Inflammatory macrophage treated with lipopolysaccharide for 4 hours (primary cell): ENCODE data around the gene KCNQ1.

Source experiments
- DNase-seq: peaks from one replicate; pipeline ENCODE4 v3.0.0-alpha.2; 2020

KCNQ1 gene

DNA sequence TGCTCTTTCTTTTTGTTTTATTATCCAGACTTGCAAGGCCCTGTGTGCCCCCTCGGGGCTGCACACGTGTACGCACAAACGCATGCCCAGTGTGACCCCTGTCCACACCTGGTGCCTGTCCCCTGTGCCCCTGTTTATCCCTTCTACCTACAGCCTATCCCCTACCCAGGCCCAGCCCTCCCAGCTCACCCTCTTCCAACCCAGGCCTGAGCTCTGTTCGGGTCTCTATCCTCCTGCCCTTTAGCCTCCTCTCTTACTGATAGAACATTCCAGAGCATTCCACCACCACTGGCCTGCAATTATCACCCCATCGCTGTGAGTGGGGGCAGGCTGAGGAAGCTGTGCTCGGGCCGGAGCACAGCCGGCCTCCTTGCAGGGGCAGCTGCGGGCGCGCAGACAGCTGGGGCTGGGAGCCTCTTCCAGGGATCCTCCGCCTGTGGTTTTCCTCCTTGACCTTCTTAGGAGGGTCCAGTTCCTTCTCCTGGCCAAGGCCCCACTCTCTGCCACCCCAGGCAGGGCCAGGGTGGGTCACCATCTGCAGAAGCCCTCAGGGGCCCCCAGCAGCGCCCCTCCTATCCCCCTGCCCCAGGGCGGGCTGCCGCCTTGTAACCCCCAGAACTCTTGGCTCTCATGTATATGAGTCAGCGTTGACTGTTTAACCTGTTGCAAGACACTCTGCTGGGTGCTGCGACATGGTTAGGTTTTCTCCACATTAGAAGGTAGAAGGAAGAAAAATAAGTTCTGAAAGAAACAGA lies 296.7 kb downstream of the KCNQ1 start:
- DNase-seq, result no peak

GRCh38 chr11:2742201-2742600 lies 297.4 kb downstream of the KCNQ1 start:
- DNase-seq, result no peak

GRCh38 chr11:2742611-2743426 lies 298.0 kb downstream of the KCNQ1 start:
- no peak for DNase-seq

- no peak for DNase-seq
Observed at GRCh38 chr11:2743427-2744110, 298.8 kb downstream of the KCNQ1 start.

DNA sequence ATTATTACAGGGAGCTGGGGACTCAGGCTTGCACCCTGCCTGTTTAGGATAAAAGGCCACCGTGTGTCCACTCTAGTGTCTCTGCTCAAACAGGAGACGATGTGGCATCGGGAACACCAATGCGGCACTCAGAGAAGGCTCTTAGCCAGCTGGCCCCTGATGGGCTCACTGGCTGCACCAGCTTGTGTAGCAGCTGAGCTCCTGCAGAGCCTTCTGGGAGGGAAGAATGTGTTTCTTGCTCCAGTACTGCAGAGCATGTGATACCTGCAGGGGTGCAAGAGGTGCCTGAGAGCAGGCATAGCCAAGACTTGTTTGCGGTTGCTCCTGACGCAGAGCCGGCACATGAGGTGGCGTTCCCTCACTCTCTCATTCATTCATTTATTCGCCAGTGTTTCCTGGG lies 299.4 kb downstream of the KCNQ1 start:
- no peak for DNase-seq

- DNase-seq, result no peak
Observed at GRCh38 chr11:2745511-2745910, 300.7 kb downstream of the KCNQ1 start.

- DNase-seq, result no peak
Observed at GRCh38 chr11:2746401-2747247, 301.8 kb downstream of the KCNQ1 start.

DNA sequence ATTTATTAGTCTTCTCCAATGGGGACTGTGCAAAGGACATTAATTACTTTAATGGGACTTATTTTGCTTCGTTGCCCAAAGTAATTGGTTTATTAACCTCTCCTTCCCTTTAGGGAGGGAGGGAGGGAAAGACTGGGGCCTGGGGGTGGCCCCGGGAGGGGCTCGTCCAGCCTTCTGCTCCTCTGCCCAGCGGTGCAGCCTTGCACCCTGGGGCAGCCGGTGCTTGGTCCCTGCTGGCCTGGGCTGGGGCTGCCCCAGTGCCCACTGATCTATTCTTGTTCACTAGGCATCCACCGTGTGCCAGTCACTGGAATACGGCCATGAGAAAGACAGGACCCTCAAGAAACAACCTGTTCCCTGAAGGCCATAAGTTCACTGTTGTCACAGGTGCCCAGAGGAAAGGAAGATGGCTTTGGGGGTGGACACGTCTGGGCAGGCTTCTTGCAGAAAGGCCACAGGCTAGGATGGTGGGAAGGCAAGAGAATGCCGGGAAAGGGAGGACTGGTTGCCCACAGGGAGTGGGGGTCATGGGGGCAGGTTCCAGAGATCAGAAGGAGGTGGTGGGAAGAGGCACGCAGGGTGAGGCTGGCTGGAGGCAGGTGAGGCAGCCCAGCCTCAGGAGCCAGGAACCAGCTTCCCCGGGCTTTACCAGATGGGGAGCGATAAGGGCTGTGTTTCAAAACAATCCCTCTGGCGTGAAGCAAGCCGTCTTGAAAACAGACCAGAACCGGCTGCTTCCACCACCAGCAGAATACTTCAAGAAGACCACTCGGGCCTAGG lies 302.6 kb downstream of the KCNQ1 start:
- DNase-seq, result no peak

DNA sequence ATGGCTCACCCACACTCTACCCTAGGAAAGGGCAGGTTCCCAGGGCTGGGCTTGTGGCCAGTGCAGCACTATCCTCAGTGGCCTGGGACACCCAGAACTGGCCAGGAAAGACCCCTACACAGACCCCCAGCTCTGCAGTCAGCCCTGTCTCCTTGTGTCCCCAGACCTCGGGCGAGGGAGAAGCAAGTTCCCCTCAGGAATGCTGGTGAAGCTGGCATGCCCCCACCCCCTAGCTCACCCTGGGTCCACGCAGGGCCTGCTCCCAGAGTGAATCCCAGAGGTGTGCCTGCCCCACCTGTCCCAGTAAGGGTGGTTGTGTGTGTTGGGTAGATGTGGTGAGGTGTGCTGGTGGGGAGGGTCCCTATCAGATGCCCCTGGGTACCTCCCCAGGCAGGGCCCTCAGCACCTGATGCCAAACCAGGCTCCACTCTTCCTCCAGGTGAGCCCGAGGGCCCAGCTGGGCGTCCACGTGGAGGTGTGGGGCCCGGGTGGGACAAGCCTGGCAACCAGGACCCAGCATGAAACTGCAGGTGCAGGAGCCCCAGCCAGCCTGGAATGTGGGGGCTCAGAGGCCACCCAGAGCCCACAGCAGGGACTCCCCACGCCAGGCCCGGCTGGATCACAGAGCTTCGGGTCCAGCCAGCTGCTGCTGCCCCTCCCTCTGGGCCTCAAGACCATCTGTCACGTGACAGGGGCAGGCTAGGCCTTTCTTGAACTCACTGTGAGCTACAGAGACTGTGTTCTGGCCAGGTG lies 303.4 kb downstream of the KCNQ1 start:
- no peak for DNase-seq

DNA sequence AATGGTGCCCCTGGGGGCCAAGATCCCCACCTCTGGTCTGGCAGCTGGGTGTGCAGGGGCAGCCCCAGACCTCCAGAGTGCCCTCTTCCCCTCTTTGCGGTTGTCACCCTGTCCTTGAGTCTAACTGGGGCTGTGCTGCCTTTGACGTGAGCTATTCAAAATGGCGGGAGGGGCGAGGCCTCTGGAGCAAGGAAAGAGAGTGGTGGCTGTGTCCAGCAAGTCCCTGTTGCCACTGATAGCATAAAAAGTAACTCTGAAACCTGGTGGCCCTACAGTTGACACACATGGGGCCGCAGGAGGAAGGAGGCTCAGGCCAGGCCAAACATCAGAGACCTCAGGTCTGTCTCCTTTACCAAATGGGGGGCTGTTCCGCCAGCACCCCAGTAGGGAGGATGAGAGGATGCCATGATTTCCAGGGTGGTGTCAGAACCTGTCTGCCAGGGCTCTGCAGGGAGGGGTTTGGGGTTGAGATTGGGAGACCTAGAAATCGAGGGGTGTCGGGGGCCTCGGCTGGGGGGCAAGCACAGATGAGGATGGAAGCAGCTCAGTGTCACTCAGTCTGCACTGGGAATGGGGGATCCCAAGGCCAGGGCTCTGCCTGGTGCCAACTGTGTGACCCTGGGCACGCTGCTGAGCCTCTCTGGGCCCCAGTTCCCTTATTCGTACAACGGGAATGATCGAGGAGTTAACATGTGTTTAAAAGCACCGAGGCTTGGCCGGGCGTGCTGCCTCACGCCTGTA lies 304.2 kb downstream of the KCNQ1 start:
- DNase-seq, result no peak

GRCh38 chr11:2750101-2750681 lies 305.4 kb downstream of the KCNQ1 start:
- DNase-seq, result no peak

DNA sequence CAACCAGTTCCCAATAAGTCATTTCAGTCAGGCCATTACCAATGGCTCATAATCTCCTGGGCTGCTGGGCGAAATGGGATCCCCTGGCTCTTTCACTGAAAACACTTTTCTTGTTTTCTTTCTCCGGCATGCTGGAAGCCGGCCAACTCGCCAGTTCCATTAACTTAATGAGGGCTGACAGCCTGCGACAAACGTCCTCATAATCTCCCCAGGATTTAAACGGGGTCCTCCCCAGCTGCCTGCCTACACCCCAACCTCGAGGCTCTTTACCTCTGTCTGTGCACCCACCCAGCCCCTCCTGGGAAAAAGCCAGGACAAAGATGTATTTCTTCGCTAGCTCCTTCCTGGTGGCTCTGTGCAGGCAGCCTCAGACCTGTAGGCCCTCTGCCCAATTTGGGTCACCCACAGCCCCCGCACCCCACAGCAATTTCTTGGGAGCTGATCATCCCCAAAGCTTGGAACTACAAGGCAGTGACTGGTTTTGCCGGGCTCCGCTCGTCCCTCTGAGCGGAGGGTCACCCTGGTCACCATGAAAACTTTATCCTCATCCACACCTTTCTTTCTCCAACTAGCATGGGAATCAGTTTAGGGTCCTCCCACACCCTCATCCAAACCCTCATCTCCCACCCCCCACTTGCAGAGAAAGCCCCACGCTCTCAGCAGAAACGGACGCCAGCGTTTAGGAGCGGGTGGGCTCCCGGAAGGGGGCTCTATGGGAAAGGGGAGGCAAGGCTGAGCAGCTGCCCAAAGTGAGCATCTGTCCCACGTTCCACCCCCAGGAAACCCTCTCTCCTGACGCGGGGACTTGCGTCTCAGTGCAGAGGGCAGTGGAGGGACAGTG lies 306.1 kb downstream of the KCNQ1 start:
- no peak for DNase-seq

DNA sequence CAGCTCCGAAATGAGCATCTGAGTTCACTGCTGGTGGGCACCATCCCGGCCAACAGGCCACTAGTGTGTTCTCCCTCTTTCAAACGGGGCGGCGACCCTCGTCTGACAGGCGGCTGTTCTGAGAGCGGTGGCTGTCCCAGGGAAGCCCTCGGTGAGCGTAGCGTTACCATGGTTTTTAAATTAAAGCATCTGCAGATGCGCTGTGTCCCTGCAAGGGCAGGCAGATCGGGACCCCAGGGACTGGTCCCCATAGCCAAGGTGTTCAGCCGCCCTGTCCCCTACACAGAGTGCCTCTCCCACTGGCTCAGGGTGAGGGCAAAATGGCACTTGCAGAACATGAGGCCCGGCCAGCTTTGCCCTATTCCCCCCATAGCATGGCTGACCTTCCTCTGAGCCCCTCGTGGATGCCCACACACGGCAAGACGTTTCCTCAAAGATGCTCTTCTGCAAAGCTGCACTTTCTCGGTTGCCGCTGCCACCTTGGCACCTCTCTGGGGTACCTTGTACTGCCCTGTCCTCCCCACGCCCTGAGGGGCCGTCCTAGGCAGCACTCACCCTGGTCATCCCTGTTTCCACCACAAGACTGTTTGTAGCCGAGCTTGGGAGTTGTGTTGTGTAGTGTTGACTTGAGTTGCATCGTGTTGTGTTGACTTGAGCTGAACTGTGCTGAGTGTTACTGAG lies 306.9 kb downstream of the KCNQ1 start:
- no peak for DNase-seq

DNA sequence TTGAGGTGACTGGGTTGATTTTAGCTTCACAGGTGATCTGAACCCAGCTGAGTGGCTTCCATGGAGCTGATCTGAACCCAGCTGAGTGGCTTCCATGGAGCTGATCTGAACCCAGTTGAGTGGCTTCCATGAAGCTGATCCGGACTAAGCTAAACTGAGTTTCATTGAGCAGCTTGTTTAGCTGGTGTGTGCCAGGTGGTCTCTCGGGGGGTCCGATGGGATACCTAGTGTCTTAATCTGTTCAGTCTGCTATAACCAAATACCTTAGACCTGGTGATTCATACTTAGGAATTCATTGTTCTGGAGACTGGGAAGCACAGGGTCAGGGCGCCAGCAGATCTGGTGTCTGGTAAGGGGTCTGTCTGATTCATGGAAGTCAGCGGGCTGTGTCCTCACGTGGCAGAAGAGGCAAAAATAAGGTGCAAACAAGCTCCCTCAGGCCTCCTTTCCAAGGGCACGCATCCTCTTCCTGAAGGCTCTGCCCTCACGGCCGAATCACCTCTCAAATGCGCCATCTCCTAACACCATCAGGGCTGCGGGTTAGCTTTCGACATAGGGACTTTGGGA lies 307.5 kb downstream of the KCNQ1 start:
- DNase-seq, result no peak

DNA sequence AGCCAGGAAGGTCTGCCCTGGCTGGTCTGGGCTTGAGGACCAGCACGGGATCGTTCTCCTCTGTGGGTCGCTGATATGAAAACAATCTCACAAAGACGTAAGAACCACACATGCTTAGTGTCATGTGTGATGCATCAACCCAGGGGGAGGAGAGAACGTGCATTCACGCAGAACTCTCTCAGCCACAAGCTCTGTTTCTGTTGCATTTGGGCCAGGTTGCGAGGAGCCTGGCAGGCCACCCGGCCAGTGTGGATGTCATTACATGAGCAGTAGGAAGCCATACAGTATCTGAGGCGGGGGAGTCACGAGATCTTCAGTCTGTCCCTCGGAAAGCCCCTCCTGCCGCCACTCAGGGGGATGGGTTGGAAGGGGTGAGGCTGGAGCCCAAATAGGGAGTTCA lies 308.1 kb downstream of the KCNQ1 start:
- no peak for DNase-seq

DNA sequence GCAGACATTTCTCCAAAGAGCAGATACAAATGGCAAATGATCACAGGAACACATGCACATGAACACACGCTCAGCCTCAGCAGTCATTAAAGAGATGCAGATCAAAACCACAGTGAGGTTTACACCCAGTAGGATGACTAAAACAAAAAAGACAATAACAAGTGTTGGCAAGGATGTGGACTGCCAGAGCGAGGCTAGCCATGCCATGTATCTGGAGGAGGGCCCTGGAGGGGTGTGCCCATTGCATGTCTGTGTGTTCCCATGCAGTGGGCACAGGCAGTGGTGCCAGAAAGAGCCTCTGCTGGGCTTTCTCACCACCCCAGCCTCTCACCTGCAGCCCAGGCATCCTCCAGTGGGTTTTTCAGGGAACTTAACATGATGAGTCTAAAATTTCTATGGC lies 309.2 kb downstream of the KCNQ1 start:
- no peak for DNase-seq

GRCh38 chr11:2755071-2755470 lies 310.3 kb downstream of the KCNQ1 start:
- no peak for DNase-seq

DNA sequence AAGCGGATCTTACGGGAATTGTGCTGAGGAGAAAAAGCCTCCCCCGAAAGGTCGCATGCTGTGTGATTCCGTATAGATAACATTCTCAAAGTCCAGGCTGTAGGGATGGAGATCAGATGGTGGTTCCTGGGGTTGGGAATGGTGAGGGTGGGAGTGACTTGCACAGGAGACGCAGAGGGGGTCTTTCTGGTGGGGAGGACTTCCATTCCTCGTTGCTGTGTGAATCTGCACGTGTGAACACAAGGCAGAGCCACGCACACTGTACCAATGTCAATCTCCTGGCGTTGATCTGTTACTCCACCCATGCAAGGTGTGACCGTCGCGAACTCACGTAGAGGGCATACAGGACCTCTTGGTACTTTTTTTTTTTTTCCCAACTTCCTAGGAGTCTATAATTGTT lies 313.9 kb downstream of the KCNQ1 start:
- DNase-seq, result no peak
